Measurements from ENCODE around the gene ENDOV.

- no peak for TF ChIP-seq POLR2AphosphoS5 (IDR thresholded peaks at IDR 0.05; ENCODE audit: insufficient read depth in 1 of 2, low read depth in 1 of 2)
- no peak for TF ChIP-seq CTCF (IDR thresholded peaks at IDR 0.05)
These were observed 53.3 kb downstream of the ENDOV start for GRCh38 chr17:80468242-80468641.
